SK-N-SH (cell line): ENCODE measurements around the gene PLAGL1. TPM values are rescaled to one million over a fixed set of nuclear protein-coding genes. Genes with fewer than 3 reads are reported as not detected.

Experiments
- CTCF ChIA-PET: fragments of 300-600, 350-600 bp; formaldehyde crosslinking; extraction: SDS; loops from one replicate; lab custom pipeline; 2021; lab: Yijun Ruan, JAX
- POLR2A ChIA-PET: fragments of 350-600 bp; sonication (Branson Sonifier 250); formaldehyde crosslinking; extraction: SDS; loops from one replicate; lab custom pipeline; 2020; ENCODE audit warnings: antibody characterized with exemption, inconsistent platforms; lab: Yijun Ruan, JAX
- DNase-seq: peaks from one replicate; pipeline ENCODE4 v3.0.0; 2012
- H2AFZ ChIP-seq: fragments of 200-600 bp; sonication (generic); 2 replicates; pipeline ENCODE4 v1.8.1; 2016; ENCODE audit warnings: antibody characterized with exemption, mild to moderate bottlenecking, low read depth
- H3F3A ChIP-seq: fragments of 200-600 bp; sonication (generic); replicated peaks from 2 replicates; pipeline ENCODE3; 2016; ENCODE audit warnings: antibody characterized with exemption, mild to moderate bottlenecking; ENCODE audit not compliant: insufficient read depth
- H3K27ac ChIP-seq, 2 experiments: fragments of 200-500 bp in 1 of 2; fragments of 200-600 bp in 1 of 2; sonication (Bioruptor generic) in 1 of 2; sonication (generic), shearing (Covaris generic) in 1 of 2; 2 replicates each; pipeline versions ENCODE4 v1.5.1 to v1.6.1; 2014 to 2016; ENCODE audit warnings: low read depth in 2 of 2, inconsistent platforms in 1 of 2, low read length in 1 of 2, mild to moderate bottlenecking in 1 of 2, mixed read lengths in 1 of 2
- H3K27me3 ChIP-seq: fragments of 200-600 bp; sonication (generic), shearing (Covaris generic); 2 replicates; pipeline ENCODE4 v1.6.1; 2016; ENCODE audit warnings: mixed run types; ENCODE audit not compliant: insufficient read depth
- H3K36me3 ChIP-seq, 2 experiments: fragments of 200-500 bp in 1 of 2; fragments of 200-600 bp in 1 of 2; sonication (Bioruptor generic) in 1 of 2; sonication (generic) in 1 of 2; replicated peaks in 1 of 2; 2 replicates each; pipeline versions ENCODE3 to v1.5.1; 2014 to 2016; ENCODE audit warnings: low read length in 1 of 2, mild to moderate bottlenecking in 1 of 2; ENCODE audit not compliant: insufficient read depth in 2 of 2, control insufficient read depth in 1 of 2
- H3K4me1 ChIP-seq, 2 experiments: fragments of 200-500 bp in 1 of 2; fragments of 200-600 bp in 1 of 2; sonication (Bioruptor generic) in 1 of 2; sonication (generic), shearing (Covaris generic) in 1 of 2; 2 replicates each; pipeline versions ENCODE4 v1.5.1 to v1.6.1; 2014 to 2016; ENCODE audit warnings: low read depth in 1 of 2, low read length in 1 of 2, mixed run types in 1 of 2; ENCODE audit not compliant: insufficient read depth in 2 of 2, control insufficient read depth in 1 of 2
- H3K4me2 ChIP-seq: fragments of 200-600 bp; sonication (generic), shearing (Covaris generic); 2 replicates; pipeline ENCODE4 v1.6.1; 2017; ENCODE audit warnings: mixed run types
- H3K4me3 ChIP-seq, 2 experiments: fragments of 200-500 bp in 1 of 2; fragments of 200-600 bp in 1 of 2; sonication (Bioruptor generic) in 1 of 2; sonication (generic), shearing (Covaris generic) in 1 of 2; 2 replicates each; pipeline versions ENCODE4 v1.5.1 to v1.8.1; 2014 to 2016; ENCODE audit warnings: low read depth in 2 of 2, inconsistent platforms in 1 of 2, low read length in 1 of 2, mild to moderate bottlenecking in 1 of 2, mixed read lengths in 1 of 2, moderate library complexity in 1 of 2
- H3K79me2 ChIP-seq: fragments of 200-600 bp; sonication (generic); 2 replicates; pipeline ENCODE4 v1.8.1; 2017; ENCODE audit warnings: mild to moderate bottlenecking; ENCODE audit not compliant: insufficient read depth
- H3K9ac ChIP-seq: fragments of 200-600 bp; sonication (generic); 2 replicates; pipeline ENCODE4 v1.6.1; 2017; ENCODE audit warnings: mixed run types
- H3K9me2 ChIP-seq: fragments of 200-600 bp; sonication (generic); 2 replicates; pipeline ENCODE4 v1.6.1; 2017; ENCODE audit warnings: mixed run types
- H3K9me3 ChIP-seq: fragments of 200-600 bp; sonication (generic); 2 replicates; pipeline ENCODE4 v1.6.1; 2017; ENCODE audit warnings: mixed run types, mild to moderate bottlenecking, moderate library complexity
- H4K20me1 ChIP-seq: fragments of 200-600 bp; sonication (generic); 2 replicates; pipeline ENCODE4 v1.6.1; 2017; ENCODE audit warnings: mild to moderate bottlenecking, mixed run types; ENCODE audit not compliant: insufficient read depth
- CHD2 ChIP-seq: fragments of 150-350 bp; IDR thresholded peaks from 2 replicates; pipeline ENCODE4 v1.6.1; 2018; ENCODE audit warnings: low read length; ENCODE audit not compliant: partially characterized antibody
- CTCF ChIP-seq: fragments of 200-600 bp; sonication (generic); IDR thresholded peaks from 2 replicates; pipeline ENCODE4 v1.6.1; 2017; ENCODE audit warnings: antibody characterized with exemption, mild to moderate bottlenecking, moderate library complexity
- EZH2phosphoT487 ChIP-seq: fragments of 200-600 bp; sonication (generic); IDR thresholded peaks from 2 replicates; pipeline ENCODE4 v1.6.1; 2017; ENCODE audit warnings: low read depth, mixed run types, mild to moderate bottlenecking, antibody characterized with exemption, moderate library complexity, borderline replicate concordance
- FOXM1 ChIP-seq: IDR thresholded peaks from 2 replicates; pipeline ENCODE4 v1.4.0; 2012; ENCODE audit warnings: low read depth, mild to moderate bottlenecking
- GABPA ChIP-seq: IDR thresholded peaks from 2 replicates; pipeline ENCODE4 v1.4.0; 2012; ENCODE audit warnings: low read depth, mild to moderate bottlenecking
- GATA2 ChIP-seq: sonication (generic); formaldehyde crosslinking; IDR thresholded peaks from 2 replicates; pipeline ENCODE4 v1.5.0; 2020; ENCODE audit warnings: mild to moderate bottlenecking, missing genetic modification reagents
- MEF2A ChIP-seq: IDR thresholded peaks from 2 replicates; pipeline ENCODE4 v1.4.0; 2012; ENCODE audit warnings: low read depth, borderline replicate concordance
- MXI1 ChIP-seq: IDR thresholded peaks from 2 replicates; pipeline ENCODE4 v1.6.1; 2012; ENCODE audit warnings: mild to moderate bottlenecking, low read depth, low read length, improper control_type of control experiment
- NRF1 ChIP-seq: IDR thresholded peaks from 2 replicates; pipeline ENCODE4 v1.6.1; 2012; ENCODE audit warnings: low read depth, mild to moderate bottlenecking, low read length
- POLR2AphosphoS5 ChIP-seq: IDR thresholded peaks from 2 replicates; pipeline ENCODE4 v1.6.1; 2012; ENCODE audit warnings: low read depth, low read length
- RAD21 ChIP-seq: IDR thresholded peaks from 2 replicates; pipeline ENCODE4 v1.6.1; 2012; ENCODE audit warnings: mild to moderate bottlenecking, low read length
- RFX5 ChIP-seq: IDR thresholded peaks from 2 replicates; pipeline ENCODE4 v1.6.1; 2012; ENCODE audit warnings: mild to moderate bottlenecking, improper control_type of control experiment, low read length
- RXRA ChIP-seq: IDR thresholded peaks from 2 replicates; pipeline ENCODE4 v1.4.0; 2012; ENCODE audit warnings: low read depth, mild to moderate bottlenecking, borderline replicate concordance
- SIN3A ChIP-seq: IDR thresholded peaks from 2 replicates; pipeline ENCODE4 v1.6.1; 2012; ENCODE audit warnings: low read depth, mild to moderate bottlenecking, low read length, moderate library complexity, borderline replicate concordance
- USF1 ChIP-seq: IDR thresholded peaks from 2 replicates; pipeline ENCODE4 v1.4.0; 2012; ENCODE audit warnings: low read depth, borderline replicate concordance
- USF2 ChIP-seq: fragments of 150-350 bp; IDR thresholded peaks from 2 replicates; pipeline ENCODE4 v1.6.1; 2017; ENCODE audit warnings: antibody characterized with exemption, low read length, low read depth, borderline replicate concordance
- whole genome bisulfite sequencing: methylation state at CpG from one replicate; pipeline ENCODE4 v1.1.6; 2017; ENCODE audit warnings: low lambda C conversion rate; 5-methylcytosine and 5-hydroxymethylcytosine counted together
- polyA plus RNA-seq, 3 experiments: library from polyadenylated mRNA; depleted of rRNA; stranded (reverse); fragments of >200 nt; gene quantifications; 2 replicates each; pipeline ENCODE4 v1.2.3, GENCODE V29; 2012
- TF ChIP-seq, protein P1 (sequence below): IDR thresholded peaks from 2 replicates; pipeline ENCODE4; 2012

PLAGL1 gene
- polyA plus RNA-seq, 1 of the 3 experiments (the other 2 are of a cell fraction), result 25.8 TPM

DNA sequence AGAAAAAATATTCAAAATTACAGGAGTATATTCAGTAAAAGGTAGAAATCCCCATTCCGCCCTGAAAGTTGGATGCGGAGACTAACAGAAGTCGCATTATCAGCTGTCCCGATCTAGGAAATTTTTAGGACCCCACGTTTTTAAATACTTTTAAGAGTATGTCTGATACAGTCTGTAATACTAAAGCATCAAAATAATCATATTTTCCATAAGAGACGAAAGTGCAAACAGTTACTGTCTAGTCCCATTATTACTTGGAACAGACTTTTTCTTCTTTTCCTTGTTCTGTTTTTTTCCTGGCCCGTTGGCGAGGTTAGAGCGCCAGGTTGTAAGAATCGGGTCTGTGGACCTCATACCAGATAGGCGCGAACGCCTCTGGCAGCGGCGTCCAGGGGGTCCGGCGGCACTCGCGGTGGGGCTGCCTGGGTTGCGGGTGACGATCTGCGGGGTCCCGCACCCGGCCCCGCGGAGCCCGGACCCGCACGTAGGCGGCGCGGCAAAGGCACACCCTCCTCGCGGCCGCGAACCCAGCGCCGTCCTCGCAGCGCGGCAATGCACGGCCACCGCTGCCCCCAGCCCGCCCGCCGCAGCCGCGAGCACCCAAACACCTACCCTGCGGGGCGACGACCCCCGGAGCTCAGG lies 460 bp downstream of the PLAGL1 start:
- ChIA-PET POLR2A (interaction anchor here (1.2 kb wide), 1 partner anchor 164 kb away, joined by 3 read pairs; the partner anchor contains the start of gene LTV1), CTCF (interaction anchor here (1.5 to 2.7 kb wide), 2 partner anchors 68 to 432 kb away, joined by 5 to 16 read pairs; no protein-coding TSS in a partner anchor)
- Histone ChIP-seq H3K4me1 (no peaks in the 10 kb centered on the region), H3K27ac (peak overlapping the region in 1 of 2 experiments; percentile 49; a peak in 1 of 4 replicates), H3K4me3 (peak overlapping the region; percentile 17 to 55; a peak in 3 of 4 replicates), H2AFZ (peak overlapping the region; percentile 68), H3K79me2 (peaks cover 15% of the 10 kb centered on the region; the same call in 1 of the 2 replicates), H3K9ac (peak overlapping the region; percentile 63; the same call in 1 of the 2 replicates), H3K9me2 (no peaks in the 10 kb centered on the region), H3K9me3 (no peaks in the 10 kb centered on the region), H4K20me1 (no peaks in the 10 kb centered on the region), H3K27me3 (no peaks in the 10 kb centered on the region), H3K36me3 (no peaks in the 10 kb centered on the region), H3F3A (peaks cover 4% of the 10 kb centered on the region), H3K4me2 (peak overlapping the region; percentile 51; the same call in 1 of the 2 replicates)
- WGBS, result 59% methylated on average over 19 of the region's 52 CpGs
- DNase-seq, result no peak
- no peak for TF ChIP-seq CTCF
- TF ChIP-seq EZH2phosphoT487, result no peak
- no peak for TF ChIP-seq USF2
- TF ChIP-seq RAD21, result no peak
- TF ChIP-seq POLR2AphosphoS5, result no peak
- no peak for TF ChIP-seq USF1
- TF ChIP-seq GABPA, result no peak
- TF ChIP-seq, protein P1, sequence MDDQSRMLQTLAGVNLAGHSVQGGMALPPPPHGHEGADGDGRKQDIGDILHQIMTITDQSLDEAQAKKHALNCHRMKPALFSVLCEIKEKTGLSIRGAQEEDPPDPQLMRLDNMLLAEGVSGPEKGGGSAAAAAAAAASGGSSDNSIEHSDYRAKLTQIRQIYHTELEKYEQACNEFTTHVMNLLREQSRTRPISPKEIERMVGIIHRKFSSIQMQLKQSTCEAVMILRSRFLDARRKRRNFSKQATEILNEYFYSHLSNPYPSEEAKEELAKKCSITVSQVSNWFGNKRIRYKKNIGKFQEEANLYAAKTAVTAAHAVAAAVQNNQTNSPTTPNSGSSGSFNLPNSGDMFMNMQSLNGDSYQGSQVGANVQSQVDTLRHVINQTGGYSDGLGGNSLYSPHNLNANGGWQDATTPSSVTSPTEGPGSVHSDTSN, result no peak
- TF ChIP-seq MXI1, result no peak
- no peak for TF ChIP-seq FOXM1
- no peak for TF ChIP-seq RFX5
- TF ChIP-seq MEF2A, result no peak
- no peak for TF ChIP-seq NRF1
- no peak for TF ChIP-seq GATA2 (CRISPR knock-in tag)
- no peak for TF ChIP-seq RXRA
- TF ChIP-seq CHD2, result no peak
- no peak for TF ChIP-seq SIN3A
